Endothelial cell of umbilical vein (primary cell): ENCODE results near the gene TEX29. TPM values are rescaled to one million over a fixed set of nuclear protein-coding genes. Genes with fewer than 3 reads are reported as not detected.

ENCODE experiments used
- BruUV-seq: library from RNA; stranded (reverse); fragments of 400-500 nt; replicated peaks from 2 replicates; lab custom pipeline; 2021; lab: Mats Ljungman, UMichigan
- CTCF ChIA-PET: fragments of 300-600, 350-600 bp; sonication (Branson Sonifier 250); formaldehyde crosslinking; loops from one replicate; lab custom pipeline; 2021; ENCODE audit warnings: antibody characterized with exemption, inconsistent platforms; lab: Charles Lee
- POLR2A ChIA-PET: fragments of 300-600, 350-600 bp; sonication (Branson Sonifier 250); formaldehyde crosslinking; loops from one replicate; lab custom pipeline; 2021; ENCODE audit warnings: antibody characterized with exemption, inconsistent platforms; lab: Charles Lee
- DNase-seq: peaks from one replicate; pipeline ENCODE4 v3.0.0-alpha.2; 2011; ENCODE audit warnings: low read depth, low spot score
- FAIRE-seq: peaks from 2 replicates; lab custom pipeline; 2011; peaks lifted over from hg19 to GRCh38; lab: Jason Lieb, UNC
- H2AFZ ChIP-seq: 2 replicates; pipeline ENCODE4 v1.6.0; 2012; ENCODE audit warnings: low read depth, low read length, control low read depth, inconsistent platforms
- H3K27ac ChIP-seq: 2 replicates; pipeline ENCODE4 v1.5.1; 2011; ENCODE audit warnings: low read depth, mild to moderate bottlenecking, control low read depth, low read length, moderate library complexity; ENCODE audit not compliant: insufficient read depth
- H3K27me3 ChIP-seq, 2 experiments: 2 replicates each; pipeline versions ENCODE4 v1.6.0 to v1.6.1; 2011; ENCODE audit warnings: low read length in 2 of 2, mixed read lengths in 1 of 2; ENCODE audit not compliant: control insufficient read depth in 2 of 2, insufficient read depth in 2 of 2
- H3K36me3 ChIP-seq, 2 experiments: 2 replicates in 1 of 2; 3 replicates in 1 of 2; pipeline ENCODE4 v1.5.1; 2011; ENCODE audit warnings: low read length in 2 of 2, mild to moderate bottlenecking in 1 of 2, moderate library complexity in 1 of 2; ENCODE audit not compliant: control insufficient read depth in 2 of 2, insufficient read depth in 2 of 2; ENCODE audit errors: extremely low read depth in 1 of 2
- H3K4me1 ChIP-seq: 3 replicates; pipeline ENCODE4 v1.5.1; 2011; ENCODE audit warnings: mild to moderate bottlenecking, low read length; ENCODE audit not compliant: control insufficient read depth, insufficient read depth; ENCODE audit errors: extremely low read depth
- H3K4me2 ChIP-seq: 2 replicates; pipeline ENCODE4 v1.6.1; 2011; ENCODE audit warnings: low read length, control low read depth, mixed read lengths; ENCODE audit not compliant: insufficient read depth
- H3K4me3 ChIP-seq, 3 experiments: fragments of 200-600 bp in 1 of 3; sonication (generic), shearing (Covaris generic) in 1 of 3; replicated peaks in 1 of 3; 2 replicates each; pipeline ENCODE4 v1.5.1; 2011 to 2016; ENCODE audit warnings: control low read depth in 3 of 3, low read length in 3 of 3, mild to moderate bottlenecking in 2 of 3, inconsistent platforms in 1 of 3, low read depth in 1 of 3, moderate library complexity in 1 of 3; ENCODE audit not compliant: insufficient read depth in 1 of 3
- H3K79me2 ChIP-seq: 2 replicates; pipeline ENCODE4 v1.6.0; 2012; ENCODE audit warnings: low read length, inconsistent platforms; ENCODE audit not compliant: control insufficient read depth, insufficient read depth
- H3K9ac ChIP-seq: replicated peaks from 2 replicates; pipeline ENCODE3; 2011; ENCODE audit warnings: low read length, control low read depth; ENCODE audit not compliant: insufficient read depth; ENCODE audit errors: extremely low read depth
- H3K9me1 ChIP-seq: replicated peaks from 3 replicates; pipeline ENCODE4 v1.6.0; 2011; ENCODE audit warnings: mild to moderate bottlenecking, low read length; ENCODE audit not compliant: control insufficient read depth, insufficient read depth; ENCODE audit errors: extremely low read depth
- H3K9me3 ChIP-seq: replicated peaks from 2 replicates; pipeline ENCODE4 v1.5.1; 2012; ENCODE audit warnings: low read length, inconsistent platforms; ENCODE audit not compliant: control insufficient read depth, insufficient read depth
- H4K20me1 ChIP-seq: replicated peaks from 2 replicates; pipeline ENCODE3; 2011; ENCODE audit warnings: mild to moderate bottlenecking, low read length; ENCODE audit not compliant: control insufficient read depth, insufficient read depth; ENCODE audit errors: extremely low read depth
- CTCF ChIP-seq, 2 donors: IDR thresholded peaks; 1 replicate in 1 of 2; 2 replicates in 1 of 2; pipeline ENCODE4 v1.5.1; 2011; ENCODE audit warnings: low read length in 2 of 2, mild to moderate bottlenecking in 2 of 2, moderate library complexity in 2 of 2, control low read depth in 1 of 2, inconsistent platforms in 1 of 2, low read depth in 1 of 2; ENCODE audit not compliant: insufficient read depth in 1 of 2; ENCODE audit errors: extremely low read depth in 1 of 2
- EZH2 ChIP-seq: IDR thresholded peaks from 2 replicates; pipeline ENCODE4 v1.6.1; 2012; ENCODE audit warnings: borderline replicate concordance, low read depth, mild to moderate bottlenecking, moderate library complexity, low read length, inconsistent platforms; ENCODE audit not compliant: severe bottlenecking
- FOS ChIP-seq: IDR thresholded peaks from 2 replicates; pipeline ENCODE4 v1.6.1; 2011; ENCODE audit warnings: mild to moderate bottlenecking, low read length, moderate library complexity, borderline replicate concordance; ENCODE audit not compliant: insufficient read depth
- GATA2 ChIP-seq: IDR thresholded peaks from 2 replicates; pipeline ENCODE4 v1.7.0; 2011; ENCODE audit warnings: low read depth, mild to moderate bottlenecking, moderate library complexity, mixed read lengths, low read length; ENCODE audit not compliant: insufficient read length, insufficient read depth
- JUN ChIP-seq: IDR thresholded peaks from 2 replicates; pipeline ENCODE4 v1.6.1; 2011; ENCODE audit warnings: borderline replicate concordance, low read depth; ENCODE audit not compliant: insufficient read length, insufficient read depth
- MAX ChIP-seq: IDR thresholded peaks from 2 replicates; pipeline ENCODE4 v1.6.1; 2011; ENCODE audit not compliant: insufficient read depth, insufficient read length
- MYC ChIP-seq: IDR thresholded peaks from one replicate; pipeline ENCODE4 v1.6.1; 2011; ENCODE audit warnings: mild to moderate bottlenecking, low read depth, low read length
- POLR2A ChIP-seq: IDR thresholded peaks from 2 replicates; pipeline ENCODE4 v1.6.1; 2012; ENCODE audit warnings: low read depth, mild to moderate bottlenecking, control low read depth, low read length
- POLR2AphosphoS5 ChIP-seq: IDR thresholded peaks from 2 replicates; pipeline ENCODE4 v1.6.1; 2012; ENCODE audit warnings: low read depth, mild to moderate bottlenecking, control low read depth, low read length, moderate library complexity; ENCODE audit not compliant: insufficient read depth
- dilution Hi-C: fragments of 300-500 bp; cut with MboI; formaldehyde crosslinking; loops from one replicate; pipeline ENCODE4 v1.15.0; 2019; ENCODE audit warnings: low sequenced_read_pairs; ENCODE audit not compliant: extremely low pct_ligation_motif_present
- intact Hi-C: fragments of 100-400 bp; cut with micrococcal nuclease; formaldehyde crosslinking; loops from one replicate; pipeline ENCODE4 v1.10.0; 2022
- polyA plus RNA-seq, 4 experiments: library from polyadenylated mRNA; depleted of rRNA in 3 of 4; stranded (reverse) in 3 of 4; unstranded in 1 of 4; fragments of >200 nt; gene quantifications; 2 replicates each; pipeline versions ENCODE4 v1.2.1 to v1.2.3, GENCODE V29; 2011 to 2012; ENCODE audit warnings: missing spikeins in 1 of 4
- total RNA-seq: library from RNA; stranded (reverse); gene quantifications from 2 replicates; pipeline ENCODE4 v1.2.3, GENCODE V29; 2021

TEX29 gene
- total and polyA plus RNA-seq, 2 donors (not counting 3 experiments of a cell fraction or from before 2014, with no cell fraction given) = 0.44 TPM; not detected in 1

GRCh38 chr13:111380431-111380830 is 60.0 kb downstream of the TEX29 start:
- Histone ChIP-seq H3K27ac (no peak overlapping the region), H3K79me2 (no peaks in the 10 kb centered on the region), H3K9me1 (no peaks in the 10 kb centered on the region), H3K4me3 (no peak overlapping the region), H3K9me3 (no peaks in the 10 kb centered on the region), H3K9ac (no peak overlapping the region), H3K36me3 (no peaks in the 10 kb centered on the region), H4K20me1 (no peaks in the 10 kb centered on the region), H3K27me3 (no peaks in the 10 kb centered on the region), H3K4me1 (no peaks in the 10 kb centered on the region), H2AFZ (no peak overlapping the region), H3K4me2 (no peak overlapping the region)
- intact Hi-C loops (no loop called here), dilution Hi-C loops (no loop called here)
- TF ChIP-seq GATA2 (no peak), MAX (no peak), JUN (no peak), MYC (no peak), POLR2AphosphoS5 (no peak), POLR2A (no peak), FOS (no peak), CTCF (IDR thresholded peaks at IDR 0.05; ENCODE audit: extremely low read depth in 1 of 2, insufficient read depth in 1 of 2, low read depth in 1 of 2, low read length in 2 of 2) (no peak), EZH2 (no peak)
- CTCF ChIA-PET = no interaction called here
- DNase-seq (no peak), FAIRE-seq (no peak)
- POLR2A ChIA-PET = interaction anchor here (0.6 kb wide), 1 partner anchor 72 kb away, joined by 3 read pairs; no protein-coding TSS in a partner anchor
- BruUV-seq = no TSS peak
